Hepatocyte (in vitro differentiated cells): ENCODE results near the gene MVB12B.

Source experiments
- EZH2 ChIP-seq: fragments of 200-600 bp; sonication (generic); IDR thresholded peaks from 2 replicates; pipeline ENCODE4 v1.6.1; 2016; ENCODE audit warnings: antibody characterized with exemption, mild to moderate bottlenecking, borderline replicate concordance
- EZH2phosphoT487 ChIP-seq: fragments of 200-600 bp; sonication (generic); IDR thresholded peaks from one replicate; pipeline ENCODE4 v1.6.1; 2018; ENCODE audit warnings: antibody characterized with exemption, mild to moderate bottlenecking, low read depth, moderate library complexity; ENCODE audit not compliant: unreplicated experiment, severe bottlenecking
- TF ChIP-seq, protein P1 (sequence below): fragments of 200-600 bp; sonication (generic); IDR thresholded peaks from 2 replicates; pipeline ENCODE4 v1.5.1; 2016; ENCODE audit warnings: antibody characterized with exemption, mild to moderate bottlenecking; ENCODE audit not compliant: poor library complexity

DNA sequence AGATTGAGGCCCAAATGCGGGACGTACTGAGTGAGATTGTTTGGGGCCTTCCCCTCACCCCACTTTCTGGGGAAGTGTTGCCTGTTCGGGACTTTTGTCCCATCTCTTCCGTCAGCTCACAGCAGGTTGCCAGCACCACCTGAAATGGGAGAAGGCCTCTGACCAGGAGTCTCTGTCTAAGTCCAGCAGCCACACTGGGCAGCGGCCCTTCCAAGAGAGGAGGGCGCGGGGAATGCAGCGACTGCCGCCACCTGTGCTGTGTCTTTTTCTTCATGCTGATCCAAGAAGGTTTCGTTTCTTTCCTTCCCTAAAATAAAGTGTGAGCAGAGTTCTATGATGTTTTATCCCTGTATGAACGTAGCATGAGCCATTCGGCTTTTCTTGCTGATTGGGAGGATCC, 152.9 kb downstream of the MVB12B start:
- TF ChIP-seq, protein P1, sequence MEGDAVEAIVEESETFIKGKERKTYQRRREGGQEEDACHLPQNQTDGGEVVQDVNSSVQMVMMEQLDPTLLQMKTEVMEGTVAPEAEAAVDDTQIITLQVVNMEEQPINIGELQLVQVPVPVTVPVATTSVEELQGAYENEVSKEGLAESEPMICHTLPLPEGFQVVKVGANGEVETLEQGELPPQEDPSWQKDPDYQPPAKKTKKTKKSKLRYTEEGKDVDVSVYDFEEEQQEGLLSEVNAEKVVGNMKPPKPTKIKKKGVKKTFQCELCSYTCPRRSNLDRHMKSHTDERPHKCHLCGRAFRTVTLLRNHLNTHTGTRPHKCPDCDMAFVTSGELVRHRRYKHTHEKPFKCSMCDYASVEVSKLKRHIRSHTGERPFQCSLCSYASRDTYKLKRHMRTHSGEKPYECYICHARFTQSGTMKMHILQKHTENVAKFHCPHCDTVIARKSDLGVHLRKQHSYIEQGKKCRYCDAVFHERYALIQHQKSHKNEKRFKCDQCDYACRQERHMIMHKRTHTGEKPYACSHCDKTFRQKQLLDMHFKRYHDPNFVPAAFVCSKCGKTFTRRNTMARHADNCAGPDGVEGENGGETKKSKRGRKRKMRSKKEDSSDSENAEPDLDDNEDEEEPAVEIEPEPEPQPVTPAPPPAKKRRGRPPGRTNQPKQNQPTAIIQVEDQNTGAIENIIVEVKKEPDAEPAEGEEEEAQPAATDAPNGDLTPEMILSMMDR: no peak
- TF ChIP-seq EZH2: no peak
- no peak for TF ChIP-seq EZH2phosphoT487
